ENCODE results near the gene CACNA1C. TPM values are rescaled to one million over a fixed set of nuclear protein-coding genes. Genes with fewer than 3 reads are reported as not detected.

Gene CACNA1C
- total RNA-seq, 4 donors from 2014 or later, result 2.0 to 4.2 (median 2.5) TPM

DNA sequence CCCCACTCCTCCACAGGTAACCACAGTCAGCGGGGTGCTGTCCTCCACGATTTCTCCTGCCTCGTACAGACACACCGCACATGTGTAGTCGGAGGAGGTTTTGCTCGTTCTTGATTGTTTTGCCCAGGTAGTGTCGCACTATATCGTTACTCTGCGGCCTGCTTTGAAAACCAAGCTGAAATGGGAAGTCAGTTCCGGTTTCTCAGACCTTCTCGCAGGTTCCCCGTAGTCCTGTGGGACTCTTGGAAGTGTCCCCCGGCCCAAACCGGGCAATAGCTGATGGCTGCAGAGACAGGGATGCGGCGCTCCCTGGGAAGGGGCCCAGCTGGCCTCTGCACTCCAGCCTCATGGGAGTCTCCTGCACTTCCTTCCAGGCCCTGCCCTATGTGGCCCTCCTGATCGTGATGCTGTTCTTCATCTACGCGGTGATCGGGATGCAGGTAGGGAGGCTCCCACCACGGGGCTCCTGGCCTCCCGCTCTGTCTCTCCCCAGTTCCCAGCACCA lies 600.7 kb downstream of the CACNA1C start:
- H3K4me3 ChIP-seq (replicated peaks in 1 of 3), result no peak overlapping the region
- no peak for TF ChIP-seq POLR2A (IDR thresholded peaks at IDR 0.05)
- TF ChIP-seq, protein P1, sequence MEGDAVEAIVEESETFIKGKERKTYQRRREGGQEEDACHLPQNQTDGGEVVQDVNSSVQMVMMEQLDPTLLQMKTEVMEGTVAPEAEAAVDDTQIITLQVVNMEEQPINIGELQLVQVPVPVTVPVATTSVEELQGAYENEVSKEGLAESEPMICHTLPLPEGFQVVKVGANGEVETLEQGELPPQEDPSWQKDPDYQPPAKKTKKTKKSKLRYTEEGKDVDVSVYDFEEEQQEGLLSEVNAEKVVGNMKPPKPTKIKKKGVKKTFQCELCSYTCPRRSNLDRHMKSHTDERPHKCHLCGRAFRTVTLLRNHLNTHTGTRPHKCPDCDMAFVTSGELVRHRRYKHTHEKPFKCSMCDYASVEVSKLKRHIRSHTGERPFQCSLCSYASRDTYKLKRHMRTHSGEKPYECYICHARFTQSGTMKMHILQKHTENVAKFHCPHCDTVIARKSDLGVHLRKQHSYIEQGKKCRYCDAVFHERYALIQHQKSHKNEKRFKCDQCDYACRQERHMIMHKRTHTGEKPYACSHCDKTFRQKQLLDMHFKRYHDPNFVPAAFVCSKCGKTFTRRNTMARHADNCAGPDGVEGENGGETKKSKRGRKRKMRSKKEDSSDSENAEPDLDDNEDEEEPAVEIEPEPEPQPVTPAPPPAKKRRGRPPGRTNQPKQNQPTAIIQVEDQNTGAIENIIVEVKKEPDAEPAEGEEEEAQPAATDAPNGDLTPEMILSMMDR (IDR thresholded peaks at IDR 0.05), result no peak
- no peaks in the 10 kb centered on the region for H3K36me3 ChIP-seq
- intact Hi-C loops (cut with DNase I), result no loop called here
- H3K27me3 ChIP-seq, result no peaks in the 10 kb centered on the region
- no peaks in the 10 kb centered on the region for H3K9me3 ChIP-seq
- WGBS, 2 donors, result 92 to 93% methylated on average over 22 of the region's 22 CpGs
- H3K4me1 ChIP-seq, result no peaks in the 10 kb centered on the region
- H3K27ac ChIP-seq, result no peak overlapping the region
- no peak for DNase-seq

DNA sequence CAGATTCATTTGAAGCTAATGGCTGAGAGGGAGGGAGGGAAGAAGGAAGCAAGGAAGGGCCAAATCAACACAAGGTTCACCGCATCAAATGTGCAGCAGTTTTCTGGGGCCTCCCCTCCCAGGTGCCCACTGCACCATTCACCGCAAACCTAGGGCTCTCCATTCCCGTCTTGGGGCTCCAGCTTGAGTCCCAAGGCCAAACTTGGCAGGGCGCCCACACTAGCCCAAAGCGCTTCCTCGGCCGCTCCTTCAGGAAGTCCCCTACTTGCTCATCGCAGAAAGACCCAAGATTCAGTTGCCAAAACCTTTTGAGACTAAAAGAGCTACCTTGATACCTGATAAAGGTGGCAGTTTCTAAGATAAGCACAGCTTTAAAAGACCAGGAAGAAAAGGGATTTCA lies 601.5 kb downstream of the CACNA1C start:
- Histone ChIP-seq H3K27me3 (no peaks in the 10 kb centered on the region), H3K4me1 (no peaks in the 10 kb centered on the region), H3K4me3 (replicated peaks in 1 of 3) (no peak overlapping the region), H3K9me3 (no peaks in the 10 kb centered on the region), H3K36me3 (no peaks in the 10 kb centered on the region), H3K27ac (no peak overlapping the region)
- intact Hi-C loops (cut with DNase I), result no loop called here
- WGBS, 2 donors, result 77 to 80% methylated on average over 8 of the region's 8 CpGs
- DNase-seq, result no peak
- TF ChIP-seq, protein P1 (IDR thresholded peaks at IDR 0.05), result no peak
- no peak for TF ChIP-seq POLR2A (IDR thresholded peaks at IDR 0.05)

DNA sequence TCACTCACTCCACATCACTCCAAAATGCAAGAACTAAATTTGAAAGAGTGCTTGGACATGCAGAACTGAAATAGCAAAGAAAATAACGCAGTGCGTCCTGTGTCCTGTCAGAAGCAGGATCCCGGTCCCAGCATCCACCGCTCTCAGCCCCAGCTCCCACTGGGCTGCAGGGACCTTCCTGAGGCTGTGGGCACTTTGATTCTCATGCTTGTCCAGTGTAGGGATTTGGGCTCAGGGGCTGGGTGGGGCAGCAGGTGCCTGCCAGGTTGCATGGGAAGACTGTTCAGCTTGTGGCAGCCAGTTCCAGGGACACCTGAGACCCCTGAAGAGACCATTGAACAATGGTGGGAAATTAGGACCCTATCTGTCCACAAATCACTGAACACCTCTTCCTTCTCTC lies 602.0 kb downstream of the CACNA1C start:
- no peak overlapping the region for H3K4me3 ChIP-seq (replicated peaks in 1 of 3)
- H3K36me3 ChIP-seq, result no peaks in the 10 kb centered on the region
- no peaks in the 10 kb centered on the region for H3K9me3 ChIP-seq
- intact Hi-C loops (cut with DNase I), result no loop called here
- TF ChIP-seq POLR2A (IDR thresholded peaks at IDR 0.05), result no peak
- TF ChIP-seq, protein P1 (IDR thresholded peaks at IDR 0.05), result no peak
- 60 to 65% methylated on average over 4 of the region's 4 CpGs for WGBS, 2 donors
- H3K27me3 ChIP-seq, result no peaks in the 10 kb centered on the region
- no peak for DNase-seq
- H3K4me1 ChIP-seq, result no peaks in the 10 kb centered on the region
- no peak overlapping the region for H3K27ac ChIP-seq

DNA sequence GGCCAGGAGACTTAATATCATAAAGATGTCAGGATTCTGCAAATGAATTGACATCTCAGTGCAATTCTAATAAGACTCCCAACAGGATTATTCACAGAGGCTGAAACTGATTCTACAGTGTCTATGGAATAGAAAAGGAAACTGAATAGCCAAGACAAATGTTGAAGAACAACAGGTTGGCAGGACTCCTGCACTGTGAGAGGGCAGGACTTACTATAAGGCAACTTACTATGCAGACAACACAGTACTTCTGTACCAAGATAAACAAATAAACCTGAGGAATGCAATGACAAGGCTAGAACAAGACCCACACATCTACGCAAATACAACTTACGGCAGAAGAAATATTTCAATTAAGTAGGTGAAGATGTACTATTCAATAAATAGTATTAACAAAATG lies 609.7 kb downstream of the CACNA1C start:
- Histone ChIP-seq H3K9me3 (no peaks in the 10 kb centered on the region), H3K4me1 (no peaks in the 10 kb centered on the region), H3K27ac (no peak overlapping the region), H3K36me3 (no peaks in the 10 kb centered on the region), H3K4me3 (replicated peaks in 1 of 3) (no peak overlapping the region), H3K27me3 (no peaks in the 10 kb centered on the region)
- intact Hi-C loops (cut with DNase I), result no loop called here
- DNase-seq, result no peak
- 91 to 93% methylated on average over 2 of the region's 2 CpGs for WGBS, 2 donors
- TF ChIP-seq, protein P1 (IDR thresholded peaks at IDR 0.05), result no peak
- no peak for TF ChIP-seq POLR2A (IDR thresholded peaks at IDR 0.05)

DNA sequence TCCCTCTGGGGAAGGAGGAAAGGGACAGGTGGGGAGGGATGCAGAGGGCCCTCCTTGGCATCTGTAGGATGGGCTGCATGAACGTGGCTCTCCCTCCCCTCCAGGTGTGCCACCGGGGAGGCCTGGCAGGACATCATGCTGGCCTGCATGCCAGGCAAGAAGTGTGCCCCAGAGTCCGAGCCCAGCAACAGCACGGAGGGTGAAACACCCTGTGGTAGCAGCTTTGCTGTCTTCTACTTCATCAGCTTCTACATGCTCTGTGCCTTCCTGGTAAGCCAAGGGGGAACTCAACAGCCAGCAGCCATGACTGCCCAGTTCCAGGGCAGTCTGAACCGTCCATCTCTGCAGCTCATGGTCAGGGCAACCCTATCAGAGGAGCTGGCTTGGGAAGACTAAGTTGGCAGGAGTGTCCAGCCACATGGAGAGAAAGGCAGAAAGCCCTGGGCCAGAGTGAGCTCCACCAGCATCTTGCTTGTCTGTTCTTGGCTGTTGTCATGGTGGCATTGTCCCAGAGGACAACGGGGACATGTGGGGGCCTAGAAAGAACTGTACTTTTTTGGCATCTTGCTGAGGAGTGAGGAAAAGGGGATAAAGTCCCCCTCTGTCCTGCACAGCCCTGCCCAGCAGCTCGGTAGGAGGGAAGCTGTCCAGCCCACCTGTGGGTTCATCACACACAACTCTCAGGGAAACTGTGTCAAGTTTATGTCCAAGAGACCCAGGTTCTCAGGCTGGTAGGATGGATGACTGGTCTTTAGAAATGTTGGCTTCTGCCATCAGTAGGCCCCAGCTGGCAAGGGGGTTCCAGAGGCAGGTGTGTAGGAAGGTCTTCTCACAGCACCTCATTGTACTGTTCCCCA lies 612.2 kb downstream of the CACNA1C start:
- H3K9me3 ChIP-seq, result no peaks in the 10 kb centered on the region
- no peak overlapping the region for H3K27ac ChIP-seq
- no peak for DNase-seq
- no peaks in the 10 kb centered on the region for H3K36me3 ChIP-seq
- WGBS, 2 donors, result 82 to 86% methylated on average over 3 to 5 of the region's 7 CpGs
- no peaks in the 10 kb centered on the region for H3K4me1 ChIP-seq
- intact Hi-C loops (cut with DNase I), result no loop called here
- H3K4me3 ChIP-seq (replicated peaks in 1 of 3), result no peak overlapping the region
- no peaks in the 10 kb centered on the region for H3K27me3 ChIP-seq
- TF ChIP-seq POLR2A (IDR thresholded peaks at IDR 0.05), result no peak
- TF ChIP-seq, protein P1 (IDR thresholded peaks at IDR 0.05), result no peak
